HCT116 (cell line): ENCODE results near the gene RGS13.

ENCODE experiments used
- CTCF ChIP-seq, 3 experiments: fragments of 200-600 bp in 1 of 3; sonication (generic) in 1 of 3; IDR thresholded peaks in 2 of 3; conservative IDR thresholded peaks in 1 of 3; 2 replicates each; pipeline ENCODE4 v1.5.1; 2012 to 2017; ENCODE audit warnings: low read depth in 2 of 3, low read length in 2 of 3, antibody characterized with exemption in 1 of 3, borderline replicate concordance in 1 of 3, control low read depth in 1 of 3, mild to moderate bottlenecking in 1 of 3, mixed read lengths in 1 of 3, mixed run types in 1 of 3, moderate library complexity in 1 of 3; ENCODE audit not compliant: insufficient read depth in 1 of 3
- EZH2 ChIP-seq: fragments of 200-600 bp; sonication (generic); IDR thresholded peaks from 2 replicates; pipeline ENCODE4 v1.6.1; 2017; ENCODE audit warnings: antibody characterized with exemption, mixed run types
- JUND ChIP-seq: IDR thresholded peaks from 2 replicates; pipeline ENCODE4 v1.6.1; 2012
- POLR2A ChIP-seq: IDR thresholded peaks from 2 replicates; pipeline ENCODE4 v1.7.0; 2011; ENCODE audit warnings: borderline replicate concordance; ENCODE audit not compliant: insufficient read depth, insufficient read length; ENCODE audit errors: extremely low read depth
- SIN3A ChIP-seq: IDR thresholded peaks from 2 replicates; pipeline ENCODE4 v1.6.1; 2012; ENCODE audit warnings: low read depth
- YY1 ChIP-seq: IDR thresholded peaks from 2 replicates; pipeline ENCODE4 v1.6.1; 2011; ENCODE audit warnings: low read length, low read depth, moderate library complexity, mild to moderate bottlenecking; ENCODE audit not compliant: insufficient replicate concordance; ENCODE audit errors: extremely low read depth

- TF ChIP-seq CTCF (IDR thresholded peaks at IDR 0.05 in 2 of 3, conservative IDR thresholded peaks at IDR 0.05 in 1 of 3; ENCODE audit: borderline replicate concordance in 1 of 3, insufficient read depth in 1 of 3, low read depth in 2 of 3, low read length in 2 of 3) (no peak), EZH2 (no peak), JUND (no peak), SIN3A (no peak), YY1 (no peak), POLR2A (no peak)
These were observed 61.8 kb downstream of the RGS13 start for GRCh38 chr1:192697771-192698170.
